Upper lobe of left lung (tissue), 6 donors: Measurements from ENCODE around the gene NEXN. TPM values are rescaled to one million over a fixed set of nuclear protein-coding genes. Genes with fewer than 3 reads are reported as not detected.
A peak's percentile ranks its signal among the peaks of the same experiment; 100 is the strongest.
"Not testable (repeated sequence)": the region's sequence is repeated elsewhere in the genome, so short reads cannot be mapped to it uniquely, and the experiment has no call there.

Experiments used
- ATAC-seq, 2 donors: fragments of 200-7000 bp; cut with Tn5 transposase; one replicate each; pipeline ENCODE4 v1.9.1; 2022; ENCODE audit warnings: mild to moderate bottlenecking in 2 of 2, moderate library complexity in 2 of 2; ENCODE audit not compliant: low FRiP score in 2 of 2
- DNase-seq, 2 donors: peaks; one replicate each; pipeline ENCODE4 v3.0.0-alpha.2; 2019 to 2020
- H3K27ac ChIP-seq, 4 donors: fragments of 200-600 bp; sonication (generic); one replicate each; pipeline ENCODE4 v1.5.1; 2016 to 2019
- H3K27me3 ChIP-seq, 4 donors: fragments of 200-600 bp; sonication (generic); one replicate each; pipeline ENCODE4 v1.5.1; 2017 to 2019
- H3K36me3 ChIP-seq, 4 donors: fragments of 200-600 bp; sonication (generic); one replicate each; pipeline ENCODE4 v1.5.1; 2016 to 2019
- H3K4me1 ChIP-seq, 4 donors: fragments of 200-600 bp; sonication (generic); one replicate each; pipeline ENCODE4 v1.5.1; 2018 to 2019
- H3K4me3 ChIP-seq, 4 donors: fragments of 200-600 bp; sonication (generic); one replicate each; pipeline ENCODE4 v1.5.1; 2017 to 2019; ENCODE audit warnings: mild to moderate bottlenecking in 2 of 4, moderate library complexity in 1 of 4
- H3K9me3 ChIP-seq, 4 donors: fragments of 200-600 bp; sonication (generic); one replicate each; pipeline ENCODE4 v1.5.1; 2018 to 2019
- CTCF ChIP-seq, 6 experiments: fragments of 450-650 bp in 4 of 6; fragments of 200-600 bp in 2 of 6; sonication (generic) in 2 of 6; IDR thresholded peaks; one replicate each; pipeline ENCODE4 v1.5.1; 2016 to 2019; ENCODE audit warnings: antibody characterized with exemption in 6 of 6
- EP300 ChIP-seq, 4 donors: sonication (generic); formaldehyde crosslinking; IDR thresholded peaks; one replicate each; pipeline ENCODE4 v1.5.1; 2017; ENCODE audit warnings: antibody characterized with exemption in 4 of 4, control low read depth in 2 of 4
- POLR2A ChIP-seq, 4 donors: fragments of 450-650 bp; IDR thresholded peaks; one replicate each; pipeline ENCODE4 v1.5.1; 2016 to 2017; ENCODE audit warnings: antibody characterized with exemption in 4 of 4, mild to moderate bottlenecking in 2 of 4
- POLR2AphosphoS5 ChIP-seq, 2 donors: sonication (generic); formaldehyde crosslinking; IDR thresholded peaks; one replicate each; pipeline ENCODE4 v1.5.1; 2017; ENCODE audit warnings: antibody characterized with exemption in 2 of 2
- WGBS, 2 donors: methylation state at CpG; one replicate each; pipeline ENCODE4 v1.1.5; 2017 to 2018; 5-methylcytosine and 5-hydroxymethylcytosine counted together
- total RNA-seq, 6 donors: library from RNA; depleted of rRNA in 4 of 6; stranded (reverse); fragments of >200 nt in 4 of 6; gene quantifications; one replicate each; pipeline versions ENCODE4 v1.1.0 to v1.2.1, GENCODE V29; 2016 to 2021
- donor health status: DM: no; HTN: no; CAD: no; lungs with moderate emphysema.
- donor health status: DM: no; HTN: yes; CAD: no; lungs with severe emphysema.

NEXN gene
- total RNA-seq, 6 donors from 2014 or later: 13.0 to 60.8 (median 28.2) TPM

DNA sequence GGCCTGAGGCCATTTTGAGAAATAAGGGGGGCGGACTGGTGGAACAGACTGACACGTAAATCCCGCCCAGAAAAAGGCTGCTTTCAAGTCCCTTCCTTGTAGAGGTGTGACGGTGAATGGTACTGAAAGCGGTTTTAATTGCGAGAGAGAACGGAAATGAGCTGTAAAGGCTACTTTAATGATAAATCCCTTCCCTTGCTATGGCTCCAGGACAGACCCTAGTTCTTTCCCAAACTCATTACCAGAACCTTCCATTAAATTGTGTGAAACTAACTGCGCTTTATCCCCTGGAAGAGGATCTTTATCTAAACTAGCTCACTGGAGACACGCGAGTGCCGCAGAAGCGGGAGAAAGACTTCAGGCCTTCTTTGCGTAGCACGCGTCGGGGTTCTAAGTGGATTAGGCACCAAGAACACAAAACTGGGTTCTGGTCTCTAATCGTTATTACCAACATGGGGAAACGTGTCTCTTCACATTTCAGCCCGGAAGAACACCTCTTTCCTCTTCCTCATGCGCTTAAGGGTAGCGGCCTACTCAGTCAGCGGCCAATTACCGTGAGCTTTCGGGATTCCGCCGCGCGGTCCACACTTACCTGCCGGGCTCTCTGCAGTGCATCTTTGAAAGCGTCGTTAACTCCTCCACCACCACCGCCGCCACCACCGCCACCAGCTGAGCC lies 90.0 kb downstream of the NEXN start:
- DNase-seq (peak; percentile 86 to 88), ATAC-seq (peak; percentile 86 to 93)
- Histone ChIP-seq H3K27ac (peak overlapping the region; percentile 95 to 99 (median 98)), H3K36me3 (peaks cover 0 to 4% (median 0%) of the 10 kb centered on the region in 4 donors), H3K4me3 (peak overlapping the region; percentile 43 to 66 (median 52)), H3K4me1 (peaks cover 37 to 41% (median 39%) of the 10 kb centered on the region in 4 donors), H3K27me3 (no peaks in the 10 kb centered on the region), H3K9me3 (no peaks in the 10 kb centered on the region)
- peak; percentile 52 to 55 for TF ChIP-seq POLR2AphosphoS5 (IDR thresholded peaks at IDR 0.05)
- peak in 3 of 4 donors; percentile 35 to 49 (median 42) for TF ChIP-seq POLR2A (IDR thresholded peaks at IDR 0.05)
- no peak for TF ChIP-seq CTCF (IDR thresholded peaks at IDR 0.05)
- no peak for TF ChIP-seq EP300 (IDR thresholded peaks at IDR 0.05)
- WGBS, 2 donors: 0 to 2% methylated on average over 31 to 34 of the region's 34 CpGs

- H3K4me1 ChIP-seq: peaks cover 32 to 41% (median 36%) of the 10 kb centered on the region in 4 donors
- H3K27me3 ChIP-seq: no peaks in the 10 kb centered on the region
Observed at GRCh38 chr1:77978969-77979876, 90.8 kb downstream of the NEXN start, which contains the start of gene FUBP1. TSS of gene FUBP1 (minus strand) at chr1:77979072. CDS start at chr1:77979004, 68 bp downstream.

GRCh38 chr1:77983352-77983996 lies 95.0 kb downstream of the NEXN start:
- not testable (repeated sequence) for H3K9me3 ChIP-seq, H3K27me3 ChIP-seq, H3K36me3 ChIP-seq, DNase-seq, ATAC-seq, H3K4me3 ChIP-seq, H3K27ac ChIP-seq
- WGBS, 2 donors: 57 to 85% methylated on average over 4 to 8 of the region's 8 CpGs
- H3K4me1 ChIP-seq: peaks cover 0 to 15% (median 9%) of the 10 kb centered on the region in 4 donors

More at GRCh38 chr1:77978969-77979876, 90.8 kb downstream of the NEXN start, which contains the start of gene FUBP1:
- H3K4me3 ChIP-seq: peak within 1 kb of the TSS; percentile 46 to 66 (median 52)
- H3K9me3 ChIP-seq: no peaks in the 10 kb centered on the region
- TF ChIP-seq POLR2AphosphoS5 (IDR thresholded peaks at IDR 0.05) (peak; percentile 87 to 89), POLR2A (IDR thresholded peaks at IDR 0.05) (peak in 3 of 4 donors; percentile 76 to 83 (median 79)), EP300 (IDR thresholded peaks at IDR 0.05) (no peak), CTCF (IDR thresholded peaks at IDR 0.05) (peak; percentile 67 to 92 (median 88))
- peak within 1 kb of the TSS; percentile 95 to 99 (median 98) for H3K27ac ChIP-seq
- 1% methylated on average over 38 to 57 of the region's 57 CpGs for WGBS, 2 donors
- peaks cover 0 to 3% (median 0%) of the 10 kb centered on the region in 4 donors for H3K36me3 ChIP-seq
- DNase-seq (peak; percentile 94 to 96), ATAC-seq (peak; percentile 96 to 98)

DNA sequence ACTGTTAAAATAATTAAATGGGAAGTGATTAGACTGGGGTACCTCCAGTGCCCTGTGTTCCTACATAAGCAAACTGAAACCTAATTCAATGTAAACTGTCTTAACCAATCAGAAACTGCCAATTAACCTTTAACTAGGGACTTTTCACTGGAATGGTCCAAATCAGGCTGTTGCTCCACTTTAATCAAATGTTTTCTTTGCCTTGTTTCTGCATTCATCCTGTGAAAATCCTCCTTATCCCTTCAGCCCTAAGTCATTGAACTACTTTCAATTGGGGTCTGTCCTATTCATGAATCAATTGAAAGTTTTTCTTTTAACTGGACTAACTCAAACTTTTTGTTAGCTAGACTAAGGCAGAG lies 95.6 kb downstream of the NEXN start:
- H3K27ac ChIP-seq: peak overlapping the region in 1 of 4 donors; percentile 6
- H3K27me3 ChIP-seq: no peaks in the 10 kb centered on the region
- DNase-seq: no peak
- H3K4me1 ChIP-seq: peaks cover 0 to 15% (median 9%) of the 10 kb centered on the region in 4 donors
- no peaks in the 10 kb centered on the region for H3K9me3 ChIP-seq
- ATAC-seq: no peak
- no peaks in the 10 kb centered on the region for H3K36me3 ChIP-seq
- no peak for TF ChIP-seq POLR2A (IDR thresholded peaks at IDR 0.05)
- TF ChIP-seq CTCF (IDR thresholded peaks at IDR 0.05): no peak
- TF ChIP-seq POLR2AphosphoS5 (IDR thresholded peaks at IDR 0.05): no peak
- TF ChIP-seq EP300 (IDR thresholded peaks at IDR 0.05): no peak
- no peak overlapping the region for H3K4me3 ChIP-seq
